GM21526 (cell line): ENCODE results near the gene CLEC18B.
"Not testable (repeated sequence)": the region's sequence is repeated elsewhere in the genome, so short reads cannot be mapped to it uniquely, and the experiment has no call there.

Source experiments
- ATAC-seq: cut with Tn5 transposase; IDR thresholded peaks from one replicate; pipeline ENCODE4 v1.9.1; 2021; ENCODE audit warnings: moderate library complexity; ENCODE audit not compliant: unreplicated experiment, low FRiP score

The CLEC18B gene

GRCh38 chr16:74409185-74409981 is 11.9 kb downstream of the CLEC18B start:
- ATAC-seq, result not testable (repeated sequence)

GRCh38 chr16:74407362-74407705 is 13.9 kb downstream of the CLEC18B start:
- ATAC-seq, result not testable (repeated sequence)

GRCh38 chr16:74406600-74407361 is 14.5 kb downstream of the CLEC18B start:
- ATAC-seq, result not testable (repeated sequence)

- not testable (repeated sequence) for ATAC-seq
These were observed 16.9 kb downstream of the CLEC18B start for GRCh38 chr16:74404148-74404933.

GRCh38 chr16:74400238-74400637 is 21.0 kb downstream of the CLEC18B start:
- not testable (repeated sequence) for ATAC-seq

GRCh38 chr16:74398212-74398895 is 22.9 kb downstream of the CLEC18B start:
- ATAC-seq, result not testable (repeated sequence)

GRCh38 chr16:74396521-74397017 is 24.7 kb downstream of the CLEC18B start:
- not testable (repeated sequence) for ATAC-seq

GRCh38 chr16:74394604-74395003 is 26.7 kb downstream of the CLEC18B start:
- ATAC-seq, result not testable (repeated sequence)

GRCh38 chr16:74394131-74394530 is 27.1 kb downstream of the CLEC18B start:
- ATAC-seq, result not testable (repeated sequence)

- not testable (repeated sequence) for ATAC-seq
These were observed 29.7 kb downstream of the CLEC18B start for GRCh38 chr16:74391454-74392050.

GRCh38 chr16:74382339-74383034 is 38.8 kb downstream of the CLEC18B start:
- ATAC-seq, result not testable (repeated sequence)

- not testable (repeated sequence) for ATAC-seq
These were observed 47.5 kb downstream of the CLEC18B start for GRCh38 chr16:74373847-74374184.

GRCh38 chr16:74372953-74373846 is 48.1 kb downstream of the CLEC18B start:
- ATAC-seq, result no peak

- no peak for ATAC-seq
These were observed 48.9 kb downstream of the CLEC18B start for GRCh38 chr16:74372369-74372768.

GRCh38 chr16:74370338-74371135 is 50.7 kb downstream of the CLEC18B start:
- not testable (repeated sequence) for ATAC-seq

GRCh38 chr16:74368002-74368911 is 53.0 kb downstream of the CLEC18B start:
- peak; percentile 90 for ATAC-seq
